ENCODE results near the gene WWOX. TPM values are rescaled to one million over a fixed set of nuclear protein-coding genes. Genes with fewer than 3 reads are reported as not detected.

The WWOX gene
- total RNA-seq, 1 experiment from 2014 or later: 79.9 TPM

GRCh38 chr16:78506367-78507193 is 407.1 kb downstream of the WWOX start:
- BruUV-seq (replicated peaks): no TSS peak
- no peak for TF ChIP-seq EZH2 (IDR thresholded peaks at IDR 0.05; ENCODE audit: borderline replicate concordance, low read depth, low read length, poor library complexity, severe bottlenecking)
- TF ChIP-seq CTCF (conservative IDR thresholded peaks at IDR 0.05; ENCODE audit: low read depth, low read length): no peak
- DNase-seq (ENCODE audit: low spot score): no peak
- intact Hi-C loops (cut with micrococcal nuclease; ENCODE audit: unreplicated experiment): no loop called here
- H3K27ac ChIP-seq (ENCODE audit: low read depth, low read length, poor library complexity, severe bottlenecking): no peak overlapping the region
- no peak overlapping the region for H3K4me3 ChIP-seq (ENCODE audit: low read depth, low read length, poor library complexity, severe bottlenecking)
- CTCF ChIA-PET: no interaction called here
- POLR2A ChIA-PET (ENCODE audit: low non-redundant PET): no interaction called here
- H3K36me3 ChIP-seq (ENCODE audit: insufficient read depth, low read length, poor library complexity, severe bottlenecking): no peaks in the 10 kb centered on the region
- no peaks in the 10 kb centered on the region for H3K27me3 ChIP-seq (replicated peaks; ENCODE audit: insufficient read depth, low read depth, low read length, poor library complexity)
- H3K4me1 ChIP-seq (ENCODE audit: insufficient read depth, low read length, poor library complexity, severe bottlenecking): no peaks in the 10 kb centered on the region
- H3K9me3 ChIP-seq (ENCODE audit: low read depth, low read length, poor library complexity, severe bottlenecking): no peaks in the 10 kb centered on the region

DNA sequence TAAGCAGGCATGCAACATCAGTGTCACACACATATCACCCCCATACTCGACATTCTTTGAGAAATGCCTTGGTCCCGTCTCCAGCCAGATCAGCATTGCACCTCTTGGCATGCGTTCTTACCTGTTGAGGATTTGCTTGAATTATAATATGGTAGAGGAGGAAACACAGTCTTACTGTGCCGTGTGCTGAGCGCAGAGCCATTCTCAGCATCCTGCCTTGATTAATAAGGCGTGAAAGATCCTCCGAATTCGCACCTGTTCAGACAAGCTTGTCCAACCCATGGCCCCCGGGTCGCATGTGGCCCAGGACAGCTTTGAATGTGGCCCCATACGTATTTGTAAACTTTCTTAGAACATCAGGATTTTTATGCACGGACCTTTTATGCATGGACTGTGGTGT is 408.1 kb downstream of the WWOX start:
- intact Hi-C loops (cut with micrococcal nuclease; ENCODE audit: unreplicated experiment): no loop called here
- Histone ChIP-seq H3K27me3 (replicated peaks; ENCODE audit: insufficient read depth, low read depth, low read length, poor library complexity) (no peaks in the 10 kb centered on the region), H3K9me3 (ENCODE audit: low read depth, low read length, poor library complexity, severe bottlenecking) (no peaks in the 10 kb centered on the region), H3K36me3 (ENCODE audit: insufficient read depth, low read length, poor library complexity, severe bottlenecking) (no peaks in the 10 kb centered on the region), H3K4me3 (ENCODE audit: low read depth, low read length, poor library complexity, severe bottlenecking) (no peak overlapping the region), H3K27ac (ENCODE audit: low read depth, low read length, poor library complexity, severe bottlenecking) (no peak overlapping the region), H3K4me1 (ENCODE audit: insufficient read depth, low read length, poor library complexity, severe bottlenecking) (no peaks in the 10 kb centered on the region)
- no peak for TF ChIP-seq CTCF (conservative IDR thresholded peaks at IDR 0.05; ENCODE audit: low read depth, low read length)
- no peak for TF ChIP-seq EZH2 (IDR thresholded peaks at IDR 0.05; ENCODE audit: borderline replicate concordance, low read depth, low read length, poor library complexity, severe bottlenecking)
- CTCF ChIA-PET: no interaction called here
- POLR2A ChIA-PET (ENCODE audit: low non-redundant PET): no interaction called here
- no peak for DNase-seq (ENCODE audit: low spot score)
- no TSS peak for BruUV-seq (replicated peaks)

DNA sequence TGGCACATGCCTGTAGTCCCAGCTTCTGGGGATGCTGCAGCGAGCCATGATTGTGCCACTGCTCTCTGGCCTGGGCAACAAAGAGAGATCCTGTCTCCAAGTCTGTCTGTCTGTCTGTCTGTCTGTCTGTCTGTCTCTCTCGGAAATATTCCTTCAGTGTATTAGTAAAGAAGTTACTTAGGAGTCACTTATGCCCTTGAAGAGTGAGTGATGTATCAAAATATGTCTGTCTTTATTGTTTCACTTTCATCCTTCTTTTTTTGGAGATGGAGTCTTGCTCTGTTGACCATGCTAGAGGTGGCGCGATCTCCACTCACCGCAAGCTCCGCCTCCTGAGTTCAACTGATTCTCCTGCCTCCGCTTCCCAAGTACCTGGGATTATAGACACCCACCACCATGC is 410.5 kb downstream of the WWOX start:
- Histone ChIP-seq H3K4me1 (ENCODE audit: insufficient read depth, low read length, poor library complexity, severe bottlenecking) (no peaks in the 10 kb centered on the region), H3K27me3 (replicated peaks; ENCODE audit: insufficient read depth, low read depth, low read length, poor library complexity) (no peaks in the 10 kb centered on the region), H3K4me3 (ENCODE audit: low read depth, low read length, poor library complexity, severe bottlenecking) (no peak overlapping the region), H3K9me3 (ENCODE audit: low read depth, low read length, poor library complexity, severe bottlenecking) (no peaks in the 10 kb centered on the region), H3K27ac (ENCODE audit: low read depth, low read length, poor library complexity, severe bottlenecking) (no peak overlapping the region), H3K36me3 (ENCODE audit: insufficient read depth, low read length, poor library complexity, severe bottlenecking) (no peaks in the 10 kb centered on the region)
- ChIA-PET CTCF (no interaction called here), POLR2A (ENCODE audit: low non-redundant PET) (no interaction called here)
- intact Hi-C loops (cut with micrococcal nuclease; ENCODE audit: unreplicated experiment): no loop called here
- BruUV-seq (replicated peaks): no TSS peak
- no peak for DNase-seq (ENCODE audit: low spot score)
- no peak for TF ChIP-seq CTCF (conservative IDR thresholded peaks at IDR 0.05; ENCODE audit: low read depth, low read length)

All from A673 (cell line).